Erythroblast (primary cell): Measurements from ENCODE around the gene THAP10.

ENCODE experiments used
- GATA1 ChIP-seq: IDR thresholded peaks from 2 replicates; pipeline ENCODE4 v1.6.1; 2011; ENCODE audit warnings: low read depth, mild to moderate bottlenecking, control low read depth, low read length, moderate library complexity
- POLR2A ChIP-seq: IDR thresholded peaks from 2 replicates; pipeline ENCODE4 v1.6.1; 2011; ENCODE audit warnings: mild to moderate bottlenecking, low read length

DNA sequence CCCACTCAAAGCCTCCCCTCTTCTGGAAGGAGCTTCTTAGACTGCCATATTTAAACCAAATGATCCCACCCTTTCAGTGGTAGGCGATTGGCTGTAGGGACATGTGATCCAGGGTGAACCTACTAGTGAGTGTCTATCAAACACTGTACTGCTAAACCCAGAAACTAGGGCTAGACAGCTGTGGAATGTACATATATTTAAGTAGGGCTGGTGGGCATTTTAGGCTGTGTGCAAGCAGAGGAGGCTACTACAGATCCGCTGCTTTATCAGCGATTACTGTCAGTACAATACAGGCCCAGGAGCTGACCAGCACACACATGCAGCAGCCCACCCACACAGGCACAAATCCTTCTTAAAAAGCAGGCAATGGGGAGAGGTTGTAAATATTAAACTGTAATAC is 22.9 kb downstream of the THAP10 start:
- no peak for TF ChIP-seq POLR2A
- TF ChIP-seq GATA1, result no peak
